Caco-2 (cell line): ENCODE results near the gene SERPINE3. TPM values are rescaled to one million over a fixed set of nuclear protein-coding genes. Genes with fewer than 3 reads are reported as not detected.

Experiments used
- BruUV-seq: library from RNA; stranded (reverse); fragments of 400-500 nt; replicated peaks from 2 replicates; lab custom pipeline; 2021; lab: Mats Ljungman, UMichigan
- CTCF ChIA-PET: fragments of 300-600 bp; sonication (Branson Sonifier 250); formaldehyde crosslinking; loops from one replicate; lab custom pipeline; 2022; ENCODE audit warnings: antibody characterized with exemption; lab: Charles Lee
- POLR2A ChIA-PET: fragments of 300-600 bp; sonication (Branson Sonifier 250); formaldehyde crosslinking; loops from one replicate; lab custom pipeline; 2022; ENCODE audit warnings: antibody characterized with exemption; lab: Charles Lee
- DNase-seq, 2 experiments: peaks; one replicate each; pipeline versions ENCODE4 v3.0.0 to v3.0.0-alpha.2; 2020 to 2022
- H3K27me3 ChIP-seq: replicated peaks from 2 replicates; pipeline ENCODE4 v1.6.0; 2011; ENCODE audit warnings: low read length; ENCODE audit not compliant: control insufficient read depth, insufficient read depth
- H3K36me3 ChIP-seq: 2 replicates; pipeline ENCODE4 v1.5.1; 2011; ENCODE audit warnings: low read length; ENCODE audit not compliant: control insufficient read depth, insufficient read depth
- H3K4me1 ChIP-seq: fragments of 250-450 bp; sonication (Bioruptor Pico); 2 replicates; pipeline ENCODE4 v1.5.1; 2020; ENCODE audit warnings: mild to moderate bottlenecking
- H3K4me3 ChIP-seq: 2 replicates; pipeline ENCODE4 v1.5.1; 2011; ENCODE audit warnings: low read depth, mild to moderate bottlenecking, control low read depth, low read length
- H3K9me3 ChIP-seq: fragments of 250-450 bp; sonication (Bioruptor Pico); 2 replicates; pipeline ENCODE4 v1.5.1; 2020; ENCODE audit warnings: mild to moderate bottlenecking, moderate library complexity
- H3K27ac Mint-ChIP-seq: one replicate; pipeline ENCODE4 v1.8.0; 2022; ENCODE audit warnings: mixed read lengths; ENCODE audit not compliant: unreplicated experiment
- H3K27me3 Mint-ChIP-seq: one replicate; pipeline ENCODE4 v1.8.0; 2022; ENCODE audit warnings: mixed read lengths; ENCODE audit not compliant: insufficient read depth, unreplicated experiment
- H3K36me3 Mint-ChIP-seq: one replicate; pipeline ENCODE4 v1.8.0; 2022; ENCODE audit warnings: mild to moderate bottlenecking, mixed read lengths; ENCODE audit not compliant: insufficient read depth, unreplicated experiment
- H3K4me1 Mint-ChIP-seq: one replicate; pipeline ENCODE4 v1.8.0; 2022; ENCODE audit warnings: low read depth, mixed read lengths; ENCODE audit not compliant: unreplicated experiment
- H3K4me3 Mint-ChIP-seq: one replicate; pipeline ENCODE4 v1.8.0; 2022; ENCODE audit warnings: mild to moderate bottlenecking, moderate library complexity, mixed read lengths; ENCODE audit not compliant: unreplicated experiment
- H3K9me3 Mint-ChIP-seq: one replicate; pipeline ENCODE4 v1.8.0; 2022; ENCODE audit warnings: mixed read lengths; ENCODE audit not compliant: unreplicated experiment
- intact Hi-C: fragments of 100-400 bp; cut with micrococcal nuclease; formaldehyde crosslinking; loops from one replicate; pipeline ENCODE4 v1.10.0; 2022; ENCODE audit not compliant: unreplicated experiment
- total RNA-seq: library from RNA; stranded (reverse); gene quantifications from 2 replicates; pipeline ENCODE4 v1.2.3, GENCODE V29; 2022
- TF ChIP-seq, protein P1 (sequence below), 2 experiments: fragments of 200-600 bp in 1 of 2; IDR thresholded peaks; 1 replicate in 1 of 2; 2 replicates in 1 of 2; pipeline versions ENCODE4 v1.5.1 to v1.8.0; 2011 to 2022; ENCODE audit warnings: antibody characterized with exemption in 1 of 2, control low read depth in 1 of 2, inconsistent platforms in 1 of 2, low read depth in 1 of 2, low read length in 1 of 2, mild to moderate bottlenecking in 1 of 2, moderate library complexity in 1 of 2; ENCODE audit not compliant: insufficient read depth in 1 of 2, severe bottlenecking in 1 of 2, unreplicated experiment in 1 of 2

SERPINE3 gene
- total RNA-seq, 1 experiment from 2014 or later = not detected

DNA sequence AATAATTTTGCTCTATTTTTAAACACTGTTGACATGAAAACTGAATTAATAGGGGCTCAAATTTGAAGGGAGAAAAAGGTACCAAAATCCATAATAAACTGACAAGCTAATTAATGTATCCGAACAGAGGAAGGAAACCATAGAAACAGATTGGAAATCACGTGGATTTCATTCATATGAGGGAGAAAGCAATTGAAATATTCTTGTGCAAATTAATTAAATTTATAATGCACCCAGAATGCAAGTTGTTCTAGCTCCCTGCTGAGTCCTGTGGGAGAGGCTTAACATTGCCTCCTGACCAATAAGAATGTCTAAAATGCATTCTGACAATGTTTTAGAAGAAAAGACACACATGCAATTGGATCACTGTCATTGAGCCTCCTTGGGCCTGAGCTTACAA lies 17.7 kb upstream of the SERPINE3 start:
- POLR2A ChIA-PET = no interaction called here
- Histone ChIP-seq H3K4me1 (no peaks in the 10 kb centered on the region), H3K27me3 (no peaks in the 10 kb centered on the region), H3K9me3 (no peaks in the 10 kb centered on the region), H3K4me3 (no peak overlapping the region), H3K36me3 (no peaks in the 10 kb centered on the region)
- no TSS peak for BruUV-seq
- Mint-ChIP-seq H3K27ac (no peak overlapping the region), H3K36me3 (no peaks in the 10 kb centered on the region), H3K27me3 (no peaks in the 10 kb centered on the region), H3K9me3 (no peaks in the 10 kb centered on the region), H3K4me3 (no peak overlapping the region), H3K4me1 (no peaks in the 10 kb centered on the region)
- intact Hi-C loops = no loop called here
- DNase-seq = no peak
- CTCF ChIA-PET = interaction anchor here (0.6 kb wide), 1 partner anchor 36 kb away, joined by 3 read pairs; no protein-coding TSS in a partner anchor
- TF ChIP-seq, protein P1, sequence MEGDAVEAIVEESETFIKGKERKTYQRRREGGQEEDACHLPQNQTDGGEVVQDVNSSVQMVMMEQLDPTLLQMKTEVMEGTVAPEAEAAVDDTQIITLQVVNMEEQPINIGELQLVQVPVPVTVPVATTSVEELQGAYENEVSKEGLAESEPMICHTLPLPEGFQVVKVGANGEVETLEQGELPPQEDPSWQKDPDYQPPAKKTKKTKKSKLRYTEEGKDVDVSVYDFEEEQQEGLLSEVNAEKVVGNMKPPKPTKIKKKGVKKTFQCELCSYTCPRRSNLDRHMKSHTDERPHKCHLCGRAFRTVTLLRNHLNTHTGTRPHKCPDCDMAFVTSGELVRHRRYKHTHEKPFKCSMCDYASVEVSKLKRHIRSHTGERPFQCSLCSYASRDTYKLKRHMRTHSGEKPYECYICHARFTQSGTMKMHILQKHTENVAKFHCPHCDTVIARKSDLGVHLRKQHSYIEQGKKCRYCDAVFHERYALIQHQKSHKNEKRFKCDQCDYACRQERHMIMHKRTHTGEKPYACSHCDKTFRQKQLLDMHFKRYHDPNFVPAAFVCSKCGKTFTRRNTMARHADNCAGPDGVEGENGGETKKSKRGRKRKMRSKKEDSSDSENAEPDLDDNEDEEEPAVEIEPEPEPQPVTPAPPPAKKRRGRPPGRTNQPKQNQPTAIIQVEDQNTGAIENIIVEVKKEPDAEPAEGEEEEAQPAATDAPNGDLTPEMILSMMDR (IDR thresholded peaks at IDR 0.05; ENCODE audit: insufficient read depth in 1 of 2, low read depth in 1 of 2, low read length in 1 of 2, severe bottlenecking in 1 of 2, unreplicated experiment in 1 of 2) = no peak

DNA sequence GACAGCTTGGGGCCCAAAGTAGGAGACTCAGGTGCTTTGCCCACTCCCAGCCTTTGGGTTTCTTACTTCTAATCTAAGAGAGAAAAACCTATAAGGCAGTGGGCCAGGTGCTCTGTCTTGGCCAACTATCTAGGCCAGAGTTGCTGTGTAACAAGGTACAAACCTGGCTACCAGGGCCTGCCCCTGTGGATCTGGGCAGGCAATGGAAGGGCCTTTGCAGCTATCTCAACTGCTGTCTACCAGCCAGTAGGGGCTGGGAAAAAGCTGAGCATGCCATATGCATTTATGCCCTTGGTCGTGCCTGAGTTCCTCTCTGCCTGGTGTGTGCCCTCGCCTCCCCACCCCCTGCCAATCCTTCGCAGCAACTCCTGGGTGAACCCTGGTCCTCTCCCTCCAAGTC lies 16.7 kb upstream of the SERPINE3 start:
- H3K4me1 Mint-ChIP-seq = no peaks in the 10 kb centered on the region
- Histone ChIP-seq H3K4me3 (no peak overlapping the region), H3K36me3 (no peaks in the 10 kb centered on the region), H3K27me3 (no peaks in the 10 kb centered on the region), H3K4me1 (no peaks in the 10 kb centered on the region), H3K9me3 (no peaks in the 10 kb centered on the region)
- ChIA-PET CTCF (no interaction called here), POLR2A (no interaction called here)
- no TSS peak for BruUV-seq
- TF ChIP-seq, protein P1 (IDR thresholded peaks at IDR 0.05; ENCODE audit: insufficient read depth in 1 of 2, low read depth in 1 of 2, low read length in 1 of 2, severe bottlenecking in 1 of 2, unreplicated experiment in 1 of 2) = no peak
- H3K9me3 Mint-ChIP-seq = no peaks in the 10 kb centered on the region
- no peaks in the 10 kb centered on the region for H3K36me3 Mint-ChIP-seq
- DNase-seq = no peak
- H3K27me3 Mint-ChIP-seq = no peaks in the 10 kb centered on the region
- no peak overlapping the region for H3K27ac Mint-ChIP-seq
- no peak overlapping the region for H3K4me3 Mint-ChIP-seq
- intact Hi-C loops = no loop called here

DNA sequence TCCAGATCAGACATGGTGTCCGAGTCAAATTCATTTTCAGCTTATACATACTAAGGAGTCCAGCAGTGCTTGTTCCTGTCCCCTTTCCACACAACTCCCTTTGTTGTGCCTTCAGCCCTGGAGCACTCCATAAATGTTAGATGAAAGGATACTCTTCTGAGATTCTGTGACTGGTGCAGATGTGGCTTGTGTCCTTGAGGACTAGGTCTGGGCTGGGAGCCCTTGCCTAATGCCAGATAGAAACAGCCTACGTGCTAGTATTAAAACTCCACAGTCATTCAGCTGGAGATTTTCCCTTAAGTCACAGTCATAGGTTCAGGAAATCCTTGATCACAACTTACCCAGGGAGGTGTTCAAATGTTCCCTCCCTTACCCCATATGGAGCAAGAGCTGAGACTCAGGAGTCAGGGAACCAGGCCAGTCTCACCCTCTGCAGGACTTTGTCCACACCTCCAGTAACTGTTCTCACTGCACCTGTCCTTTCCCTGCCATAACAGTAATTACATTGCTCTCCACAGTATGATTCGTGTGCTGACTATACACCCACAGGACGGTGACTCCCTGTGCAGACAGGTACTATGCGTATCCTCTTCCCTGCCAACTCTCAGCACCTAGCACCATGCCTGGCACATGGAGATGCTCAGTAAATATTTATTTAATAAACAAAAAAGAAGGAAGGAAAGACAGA lies 15.5 kb upstream of the SERPINE3 start:
- no peak overlapping the region for H3K27ac Mint-ChIP-seq
- TF ChIP-seq, protein P1 (IDR thresholded peaks at IDR 0.05; ENCODE audit: insufficient read depth in 1 of 2, low read depth in 1 of 2, low read length in 1 of 2, severe bottlenecking in 1 of 2, unreplicated experiment in 1 of 2) = no peak
- no TSS peak for BruUV-seq
- H3K36me3 ChIP-seq = no peaks in the 10 kb centered on the region
- no peaks in the 10 kb centered on the region for H3K36me3 Mint-ChIP-seq
- ChIA-PET POLR2A (no interaction called here), CTCF (no interaction called here)
- H3K4me3 ChIP-seq = no peak overlapping the region
- H3K4me1 Mint-ChIP-seq = no peaks in the 10 kb centered on the region
- H3K27me3 Mint-ChIP-seq = no peaks in the 10 kb centered on the region
- no peaks in the 10 kb centered on the region for H3K9me3 ChIP-seq
- H3K27me3 ChIP-seq = no peaks in the 10 kb centered on the region
- no peak for DNase-seq
- H3K4me3 Mint-ChIP-seq = no peak overlapping the region
- intact Hi-C loops = no loop called here
- H3K4me1 ChIP-seq = no peaks in the 10 kb centered on the region
- H3K9me3 Mint-ChIP-seq = no peaks in the 10 kb centered on the region
